HG03175 (cell line): ENCODE measurements around the gene GPATCH1.
A peak's percentile ranks its signal among the peaks of the same experiment; 100 is the strongest.
"Not testable (repeated sequence)": the region's sequence is repeated elsewhere in the genome, so short reads cannot be mapped to it uniquely, and the experiment has no call there.

Source experiments
- ATAC-seq: cut with Tn5 transposase; IDR thresholded peaks from one replicate; pipeline ENCODE4 v1.9.1; 2021; ENCODE audit warnings: mild to moderate bottlenecking, moderate library complexity; ENCODE audit not compliant: unreplicated experiment

GPATCH1 gene

GRCh38 chr19:33080761-33081681, at the start of gene GPATCH1:
Gene GPATCH1, plus strand, starts transcription at chr19:33081181. Its CDS starts 13 bp downstream, at chr19:33081194.
- ATAC-seq, result peak; percentile 86

- no peak for ATAC-seq
These were observed 48.7 kb upstream of the GPATCH1 start for GRCh38 chr19:33032218-33032781.

GRCh38 chr19:33035461-33035860, 45.5 kb upstream of the GPATCH1 start:
- no peak for ATAC-seq

GRCh38 chr19:33036370-33037167, 44.4 kb upstream of the GPATCH1 start:
- ATAC-seq, result not testable (repeated sequence)

- ATAC-seq, result not testable (repeated sequence)
These were observed 43.6 kb upstream of the GPATCH1 start for GRCh38 chr19:33037168-33038025.

- ATAC-seq, result no peak
These were observed 41.8 kb upstream of the GPATCH1 start for GRCh38 chr19:33039108-33039599.

- no peak for ATAC-seq
These were observed 41.2 kb upstream of the GPATCH1 start for GRCh38 chr19:33039815-33040214.

GRCh38 chr19:33040994-33041827, 39.8 kb upstream of the GPATCH1 start:
- ATAC-seq, result no peak

GRCh38 chr19:33041828-33042160, 39.2 kb upstream of the GPATCH1 start:
- not testable (repeated sequence) for ATAC-seq

GRCh38 chr19:33047422-33047821, 33.6 kb upstream of the GPATCH1 start:
- no peak for ATAC-seq

- no peak for ATAC-seq
These were observed 31.9 kb upstream of the GPATCH1 start for GRCh38 chr19:33048806-33049676.

GRCh38 chr19:33050110-33050509, 30.9 kb upstream of the GPATCH1 start:
- ATAC-seq, result no peak

GRCh38 chr19:33052352-33052972, 28.5 kb upstream of the GPATCH1 start:
- ATAC-seq, result no peak

- no peak for ATAC-seq
These were observed 26.4 kb upstream of the GPATCH1 start for GRCh38 chr19:33054623-33055022.

GRCh38 chr19:33055718-33056117, 25.3 kb upstream of the GPATCH1 start:
- ATAC-seq, result no peak

- no peak for ATAC-seq
These were observed 20.4 kb upstream of the GPATCH1 start for GRCh38 chr19:33060586-33060985.

GRCh38 chr19:33062902-33063301, 18.1 kb upstream of the GPATCH1 start:
- ATAC-seq, result no peak

GRCh38 chr19:33063356-33063752, 17.6 kb upstream of the GPATCH1 start:
- no peak for ATAC-seq
